Ovary (tissue), 9 donors: ENCODE data around the gene INVS. TPM values are rescaled to one million over a fixed set of nuclear protein-coding genes. Genes with fewer than 3 reads are reported as not detected.

Experiments
- DNase-seq, 5 donors: peaks; one replicate each; pipeline ENCODE4 v3.0.0-alpha.2; 2019 to 2020
- H3K27ac ChIP-seq, 2 donors: fragments of 200-600 bp; one replicate each; pipeline versions ENCODE4 v1.5.1 to v1.8.0; 2019 to 2022
- H3K27me3 ChIP-seq: fragments of 200-600 bp; one replicate; pipeline ENCODE4 v1.8.0; 2022
- H3K36me3 ChIP-seq: fragments of 200-600 bp; sonication (generic); one replicate; pipeline ENCODE4 v1.5.1; 2019
- H3K4me1 ChIP-seq: one replicate; pipeline ENCODE4 v1.8.1; 2013; ENCODE audit warnings: mild to moderate bottlenecking, moderate library complexity; ENCODE audit not compliant: insufficient read depth
- H3K4me3 ChIP-seq: fragments of 200-600 bp; sonication (generic); one replicate; pipeline ENCODE4 v1.5.1; 2017
- H3K9me3 ChIP-seq, 2 donors: fragments of 200-600 bp in 1 of 2; sonication (generic) in 1 of 2; one replicate each; pipeline versions ENCODE4 v1.5.1 to v1.8.1; 2013 to 2019; ENCODE audit warnings: mild to moderate bottlenecking in 1 of 2, moderate library complexity in 1 of 2
- CTCF ChIP-seq, 3 donors: fragments of 450-650 bp in 2 of 3; fragments of 200-600 bp in 1 of 3; IDR thresholded peaks; one replicate each; pipeline versions ENCODE4 v1.5.1 to v1.8.0; 2016 to 2022; ENCODE audit warnings: antibody characterized with exemption in 3 of 3, mild to moderate bottlenecking in 1 of 3
- EP300 ChIP-seq: sonication (generic); formaldehyde crosslinking; IDR thresholded peaks from one replicate; pipeline ENCODE4 v1.6.1; 2017; ENCODE audit warnings: antibody characterized with exemption
- POLR2A ChIP-seq: fragments of 450-650 bp; IDR thresholded peaks from one replicate; pipeline ENCODE4 v1.6.1; 2017; ENCODE audit warnings: antibody characterized with exemption, mild to moderate bottlenecking, moderate library complexity
- WGBS, 3 donors: extraction: QIAGEN DNeasy Blood & Tissue Kit in 1 of 3; methylation state at CpG; one replicate each; pipeline versions ENCODE4 v1.1.5 to v1.1.7; 2013 to 2017; 5-methylcytosine and 5-hydroxymethylcytosine counted together
- intact Hi-C, 4 donors: fragments of 100-400 bp; cut with DNase I; formaldehyde crosslinking; loops; one replicate each; pipeline versions ENCODE4 v1.11.0 to v1.15.1; 2022 to 2023
- polyA plus RNA-seq, 2 donors: library from polyadenylated mRNA; stranded (reverse); fragments of 200-250 nt in 1 of 2; fragments of 350-450 nt in 1 of 2; fragmentation: Illumina TruSeq in 1 of 2; extraction: RNeasy Lipid Tissue Mini Kit (QIAGEN cat#74804) in 1 of 2; gene quantifications; one replicate each; pipeline ENCODE4 v1.2.3, GENCODE V29; 2013 to 2014
- total RNA-seq, 7 donors: library from RNA; depleted of rRNA in 2 of 7; stranded (reverse); fragments of >200 nt in 2 of 7; fragmentation: NEBNext Ultra II Directional in 3 of 7; extraction: Animal tissue kit (Norgen Biotek cat#: 25700) in 3 of 7; gene quantifications; one replicate each; pipeline versions ENCODE4 v1.1.0 to v1.2.4, GENCODE V29; 2016 to 2023
- donor health status: DM: no; HTN: no; CAD: no; lungs with moderate emphysema.
- donor health status: DM: no; HTN: no; CAD: no.
- donor health status: Bipolar disorder and iron deficiency.
- donor health status: DM: yes; HTN: yes; CAD: no.
- donor health status: DM: no; HTN: no; CAD: no.
- donor health status: DM: yes; HTN: yes; CAD: no.

Gene INVS
- total and polyA plus RNA-seq, 9 donors: 7.7 to 28.4 (median 22.9) TPM

GRCh38 chr9:100096378-100096916 is 2.6 kb upstream of the INVS start:
- Histone ChIP-seq H3K9me3 (no peaks in the 10 kb centered on the region), H3K4me3 (no peak overlapping the region), H3K27me3 (no peaks in the 10 kb centered on the region), H3K36me3 (no peaks in the 10 kb centered on the region), H3K4me1 (peaks cover 3% of the 10 kb centered on the region), H3K27ac (no peak overlapping the region)
- intact Hi-C loops: no loop called here
- 57 to 64% (median 63%) methylated on average over 3 of the region's 3 CpGs for WGBS, 3 donors
- no peak for TF ChIP-seq CTCF (IDR thresholded peaks at IDR 0.05)
- no peak for DNase-seq

GRCh38 chr9:100098046-100098886 is 777 bp upstream of the INVS start:
- Histone ChIP-seq H3K36me3 (no peaks in the 10 kb centered on the region), H3K4me3 (peak overlapping the region; percentile 63), H3K4me1 (peaks cover 3% of the 10 kb centered on the region), H3K27me3 (no peaks in the 10 kb centered on the region), H3K9me3 (no peaks in the 10 kb centered on the region), H3K27ac (peak overlapping the region in 1 of 2 donors; percentile 42)
- TF ChIP-seq EP300: no peak
- TF ChIP-seq CTCF (IDR thresholded peaks at IDR 0.05): no peak
- no peak for TF ChIP-seq POLR2A
- intact Hi-C loops: no loop called here
- peak in 4 of 5 donors; percentile 11 to 44 (median 34) for DNase-seq
- 1 to 2% (median 2%) methylated on average over 37 of the region's 37 CpGs for WGBS, 3 donors

GRCh38 chr9:100099722-100100042 is 639 bp downstream of the INVS start:
- Histone ChIP-seq H3K9me3 (no peaks in the 10 kb centered on the region), H3K36me3 (no peaks in the 10 kb centered on the region), H3K27ac (peak overlapping the region; percentile 50 to 79), H3K4me1 (peaks cover 3% of the 10 kb centered on the region), H3K4me3 (peak overlapping the region; percentile 63), H3K27me3 (no peaks in the 10 kb centered on the region)
- DNase-seq: peak in 3 of 5 donors; percentile 11 to 47 (median 31)
- intact Hi-C loops: no loop called here
- TF ChIP-seq CTCF (IDR thresholded peaks at IDR 0.05) (no peak), EP300 (no peak), POLR2A (no peak)
- WGBS, 3 donors: 1% methylated on average over 10 of the region's 10 CpGs

- H3K36me3 ChIP-seq: no peaks in the 10 kb centered on the region
- peak overlapping the region in 1 of 2 donors; percentile 79 for H3K27ac ChIP-seq
- no peak for DNase-seq
- 63 to 73% (median 66%) methylated on average over 2 of the region's 2 CpGs for WGBS, 3 donors
- H3K9me3 ChIP-seq: no peaks in the 10 kb centered on the region
- H3K4me3 ChIP-seq: peak overlapping the region; percentile 63
- TF ChIP-seq EP300 (no peak), CTCF (IDR thresholded peaks at IDR 0.05) (no peak), POLR2A (no peak)
- no peaks in the 10 kb centered on the region for H3K27me3 ChIP-seq
- peaks cover 3% of the 10 kb centered on the region for H3K4me1 ChIP-seq
- intact Hi-C loops: no loop called here
Observed at GRCh38 chr9:100100146-100100667, 1.2 kb downstream of the INVS start.
